HG03066 (cell line): ENCODE results near the gene PEX11G.

Experiments
- ATAC-seq: cut with Tn5 transposase; IDR thresholded peaks from one replicate; pipeline ENCODE4 v1.9.1; 2021; ENCODE audit warnings: low read depth; ENCODE audit not compliant: unreplicated experiment

The PEX11G gene

DNA sequence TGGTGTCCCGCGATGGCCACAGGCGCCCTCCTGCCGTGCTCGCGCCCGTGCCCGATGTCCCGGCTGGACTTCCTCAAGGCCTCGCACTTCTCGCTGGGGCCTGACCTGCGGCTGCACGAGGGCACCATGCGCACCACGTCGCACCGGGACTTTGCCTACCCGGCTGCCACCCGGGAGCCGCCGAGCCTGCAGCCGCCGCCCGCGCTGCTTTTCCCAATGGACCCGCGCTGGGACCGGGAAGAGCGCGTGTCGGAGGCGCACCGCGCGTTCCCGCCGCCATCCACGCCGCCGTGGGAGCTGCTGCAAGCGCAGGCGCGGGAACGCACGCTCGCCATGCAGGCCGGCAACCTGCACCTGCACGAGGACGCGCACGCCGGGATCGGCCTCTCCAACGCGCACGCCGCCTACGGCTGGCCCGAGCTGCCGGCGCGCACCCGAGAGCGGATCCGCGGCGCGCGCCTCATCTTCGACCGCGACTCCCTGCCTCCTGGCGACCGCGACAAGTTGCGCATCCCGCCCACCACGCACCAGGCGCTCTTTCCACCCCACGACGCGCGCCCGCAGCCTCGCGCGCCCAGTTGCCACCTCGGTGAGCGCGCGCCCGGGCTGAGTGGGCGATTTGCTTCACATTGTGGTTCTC is 12.1 kb upstream of the PEX11G start:
- ATAC-seq: no peak

GRCh38 chr19:7497292-7497691 is 8.5 kb upstream of the PEX11G start:
- no peak for ATAC-seq

GRCh38 chr19:7494416-7495098 is 5.7 kb upstream of the PEX11G start:
- ATAC-seq: no peak

DNA sequence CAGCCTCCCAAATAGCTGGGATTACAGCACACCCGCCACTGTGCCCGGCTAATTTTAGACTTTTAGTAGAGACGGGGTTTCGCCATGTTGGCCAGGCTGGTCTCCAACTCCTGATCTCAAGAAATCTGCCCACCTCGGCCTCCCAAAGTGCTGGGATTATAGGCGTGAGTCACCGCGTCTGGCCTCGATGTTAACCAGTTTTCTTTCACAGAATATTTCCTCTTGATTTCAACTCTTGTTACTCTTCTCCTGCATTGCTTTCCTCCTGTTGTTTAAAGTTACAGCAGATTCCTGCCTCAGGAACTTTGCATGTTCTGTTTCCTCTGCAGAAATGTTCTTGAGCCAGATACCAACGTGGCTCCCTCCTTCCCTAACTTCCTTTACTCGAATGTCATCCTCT is 3.7 kb upstream of the PEX11G start:
- no peak for ATAC-seq

DNA sequence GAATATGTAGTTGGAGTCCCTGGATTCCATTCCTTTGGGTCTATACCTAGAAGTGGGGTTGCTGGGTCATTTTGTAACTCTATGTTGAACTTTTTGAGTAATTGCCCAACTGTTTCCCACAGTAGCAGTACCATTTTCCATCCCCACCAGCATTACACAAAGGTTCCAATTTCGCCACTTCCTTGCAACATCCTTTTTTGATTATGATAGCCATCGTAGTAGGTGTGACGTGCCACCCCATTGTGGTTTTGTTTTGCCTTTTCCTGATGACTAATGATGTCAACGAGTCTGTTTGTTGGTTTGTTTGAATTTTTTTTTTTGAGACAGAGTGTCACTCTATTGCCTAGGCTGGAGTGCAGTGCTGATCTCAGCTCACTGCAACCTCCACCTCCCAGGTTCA is 3.3 kb upstream of the PEX11G start:
- no peak for ATAC-seq

- ATAC-seq: no peak
Observed at GRCh38 chr19:7489609-7490044, 792 bp upstream of the PEX11G start.

GRCh38 chr19:7486923-7487322 is 1.9 kb downstream of the PEX11G start:
- ATAC-seq: no peak

- no peak for ATAC-seq
Observed at GRCh38 chr19:7483720-7484201, 5.1 kb downstream of the PEX11G start.

GRCh38 chr19:7482584-7483439 is 6.0 kb downstream of the PEX11G start:
- no peak for ATAC-seq

DNA sequence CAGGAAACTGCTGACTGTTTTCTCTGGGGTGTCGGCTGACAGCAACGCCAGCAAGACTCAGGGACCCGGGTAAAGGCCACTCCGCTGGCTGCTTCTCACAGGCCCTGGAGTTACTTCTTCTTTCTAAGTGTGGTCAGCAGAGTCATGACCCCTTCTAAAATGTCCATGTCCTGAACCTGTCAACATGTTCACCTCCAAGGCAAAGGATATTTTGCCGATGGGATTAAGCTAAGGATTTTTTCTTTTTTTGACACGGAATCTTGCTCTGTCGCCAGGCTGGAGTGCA is 7.9 kb downstream of the PEX11G start:
- ATAC-seq: no peak

DNA sequence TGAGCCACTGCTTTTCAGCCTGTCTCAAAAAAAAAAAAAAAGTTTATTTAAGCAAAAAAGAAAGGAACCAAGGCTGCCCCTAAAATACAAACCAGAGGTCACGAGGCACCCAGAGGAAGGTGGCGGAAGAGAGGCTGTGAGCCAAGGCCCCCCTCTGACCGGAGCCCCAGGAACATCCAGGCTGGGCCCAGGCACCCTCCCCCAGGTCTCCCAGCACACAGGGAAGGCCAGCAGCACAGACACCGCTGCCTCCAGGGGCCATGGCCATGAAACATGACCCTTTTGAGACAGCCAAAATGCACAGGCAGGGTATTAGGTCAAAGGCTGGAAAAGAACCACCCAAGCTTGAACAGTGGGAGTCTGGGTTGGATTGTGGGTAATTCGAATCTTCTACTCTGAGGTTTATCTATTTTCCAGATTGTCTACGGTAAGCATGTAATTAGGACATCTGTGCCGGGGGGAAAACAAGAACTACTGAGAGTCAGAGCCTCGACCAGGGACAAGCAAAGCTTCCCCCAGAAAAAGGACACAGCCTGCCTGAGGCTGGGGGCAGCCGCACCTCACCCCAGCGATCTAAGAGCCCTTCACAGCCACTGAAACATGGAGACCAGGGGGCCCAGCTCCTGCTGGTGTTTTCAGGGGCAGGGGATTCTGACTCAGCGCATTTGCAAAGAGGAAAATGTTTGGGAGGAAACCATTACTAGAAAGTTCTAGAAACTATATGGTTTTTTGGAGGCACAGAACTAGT is 8.4 kb downstream of the PEX11G start:
- no peak for ATAC-seq

- ATAC-seq: no peak
Observed at GRCh38 chr19:7478843-7479227, 10.0 kb downstream of the PEX11G start.

DNA sequence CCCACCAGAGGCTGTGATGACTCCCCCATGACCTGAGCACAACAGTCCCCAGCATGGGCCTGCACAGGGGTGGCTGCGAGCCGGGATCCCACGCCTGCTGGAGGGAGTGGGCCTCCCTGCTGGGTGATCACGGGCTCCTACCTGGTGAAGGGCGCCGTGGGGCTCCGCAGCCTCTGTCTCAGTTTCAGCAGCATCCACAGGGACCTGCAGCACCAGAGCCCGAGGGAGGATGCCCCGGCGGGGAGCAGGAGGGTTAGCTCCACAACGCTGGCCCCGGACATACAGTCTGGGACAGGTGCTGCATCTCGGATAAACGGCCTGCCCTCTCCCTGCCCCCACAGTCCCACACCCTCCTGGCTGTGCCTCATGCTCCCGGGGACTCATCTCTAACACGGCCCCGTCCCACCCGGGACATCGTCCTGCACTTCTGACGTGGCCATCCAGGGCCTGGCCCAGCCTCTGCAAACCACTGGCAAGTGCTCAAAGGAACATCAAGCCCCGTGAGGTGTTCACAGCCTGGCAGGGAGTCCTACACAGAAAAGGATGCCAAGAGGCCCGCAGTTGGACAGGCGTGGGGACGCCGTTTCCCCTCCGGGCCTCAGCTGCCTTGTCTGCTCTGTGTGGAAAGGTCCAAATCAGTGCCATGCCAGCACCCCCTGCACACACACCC is 10.5 kb downstream of the PEX11G start:
- ATAC-seq: no peak

GRCh38 chr19:7477758-7478157 is 11.1 kb downstream of the PEX11G start:
- no peak for ATAC-seq

GRCh38 chr19:7476777-7477494 is 11.9 kb downstream of the PEX11G start:
- ATAC-seq: no peak

DNA sequence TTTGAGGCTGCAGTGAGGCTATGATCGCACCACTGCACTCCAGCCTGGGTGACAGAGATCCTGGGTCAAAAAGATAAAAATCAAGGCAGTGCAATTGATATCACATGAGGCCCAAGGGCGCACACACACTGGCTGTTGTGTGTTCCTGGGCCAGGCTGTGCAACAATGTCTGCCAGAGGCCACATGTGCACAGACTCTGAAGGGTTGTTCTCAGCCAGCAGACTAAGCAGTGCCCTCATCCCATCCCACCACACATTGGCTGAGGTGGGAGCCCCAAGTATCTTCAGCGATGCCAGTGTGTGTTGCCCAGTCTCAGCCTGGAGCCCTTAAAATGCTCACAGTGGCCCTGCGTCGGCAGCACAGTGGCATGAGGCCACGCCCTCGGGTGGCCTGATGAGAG is 12.6 kb downstream of the PEX11G start:
- no peak for ATAC-seq

GRCh38 chr19:7475665-7476064 is 13.2 kb downstream of the PEX11G start:
- ATAC-seq: no peak

- no peak for ATAC-seq
Observed at GRCh38 chr19:7471696-7472615, 16.9 kb downstream of the PEX11G start.
